Activated CD8-positive, alpha-beta memory T cell treated with anti-CD3 and anti-CD28 coated beads, Interleukin-2, amount 50 U/mL, for 48 hours (primary cell): Measurements from ENCODE around the gene KDM1A.

Experiments
- DNase-seq: peaks from one replicate; pipeline ENCODE4 v3.0.0-alpha.2; 2020

KDM1A gene

DNA sequence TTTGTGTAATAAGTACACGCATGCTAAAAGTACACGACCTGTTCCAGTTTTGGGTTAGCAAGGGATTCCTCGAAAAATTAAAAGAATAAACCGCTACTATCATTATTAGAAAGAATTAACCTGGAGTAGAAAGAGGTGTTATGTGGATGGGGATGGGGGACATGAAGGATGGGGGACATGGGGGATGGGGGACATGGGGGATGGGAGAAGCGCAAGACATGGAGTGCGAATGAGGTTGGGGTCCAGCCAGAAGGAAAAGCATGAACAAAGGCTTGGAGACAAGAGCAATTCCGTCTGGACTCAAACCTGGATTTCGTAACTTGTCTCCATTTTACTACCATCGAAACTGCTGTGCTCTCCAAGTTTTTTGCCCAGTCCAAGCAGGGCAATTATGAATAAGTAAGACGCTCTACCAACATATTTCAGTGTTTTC is 591 bp upstream of the KDM1A start:
- no peak for DNase-seq

DNA sequence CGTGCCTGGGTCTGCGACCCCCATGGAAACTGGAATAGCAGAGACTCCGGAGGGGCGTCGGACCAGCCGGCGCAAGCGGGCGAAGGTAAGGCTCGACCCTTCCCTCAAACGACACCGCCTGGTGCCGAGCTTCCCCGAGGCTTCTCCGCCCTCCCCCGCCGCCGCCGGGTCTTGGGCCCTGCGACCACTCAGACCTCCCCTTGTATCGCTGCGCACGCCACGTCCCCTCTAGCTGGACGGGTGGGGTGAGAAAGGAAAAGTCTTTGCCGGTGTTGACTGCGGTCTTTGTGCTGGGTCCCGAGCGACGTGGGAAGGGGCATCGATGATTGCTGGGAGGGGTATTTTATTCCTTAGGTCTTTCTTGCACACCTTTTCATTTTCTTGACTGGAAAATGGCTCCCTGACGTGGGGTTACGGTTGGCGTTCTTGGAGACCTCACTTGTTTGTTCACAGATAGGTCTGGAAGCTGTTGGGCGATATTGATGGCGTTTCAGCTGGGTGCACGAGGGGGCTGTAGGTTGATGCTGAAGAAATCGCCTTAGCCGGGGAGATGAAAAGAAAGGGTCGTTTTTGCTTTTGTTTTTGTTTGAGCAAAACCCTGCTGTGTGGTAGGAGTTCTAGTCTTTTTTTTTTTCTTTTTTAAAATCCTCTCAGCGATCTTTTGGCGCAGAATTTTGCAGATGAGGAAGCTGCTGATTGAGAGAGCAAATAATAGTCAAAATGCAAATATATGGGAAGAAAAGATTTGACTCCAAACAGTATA is 776 bp downstream of the KDM1A start:
- peak; percentile 63 for DNase-seq

DNA sequence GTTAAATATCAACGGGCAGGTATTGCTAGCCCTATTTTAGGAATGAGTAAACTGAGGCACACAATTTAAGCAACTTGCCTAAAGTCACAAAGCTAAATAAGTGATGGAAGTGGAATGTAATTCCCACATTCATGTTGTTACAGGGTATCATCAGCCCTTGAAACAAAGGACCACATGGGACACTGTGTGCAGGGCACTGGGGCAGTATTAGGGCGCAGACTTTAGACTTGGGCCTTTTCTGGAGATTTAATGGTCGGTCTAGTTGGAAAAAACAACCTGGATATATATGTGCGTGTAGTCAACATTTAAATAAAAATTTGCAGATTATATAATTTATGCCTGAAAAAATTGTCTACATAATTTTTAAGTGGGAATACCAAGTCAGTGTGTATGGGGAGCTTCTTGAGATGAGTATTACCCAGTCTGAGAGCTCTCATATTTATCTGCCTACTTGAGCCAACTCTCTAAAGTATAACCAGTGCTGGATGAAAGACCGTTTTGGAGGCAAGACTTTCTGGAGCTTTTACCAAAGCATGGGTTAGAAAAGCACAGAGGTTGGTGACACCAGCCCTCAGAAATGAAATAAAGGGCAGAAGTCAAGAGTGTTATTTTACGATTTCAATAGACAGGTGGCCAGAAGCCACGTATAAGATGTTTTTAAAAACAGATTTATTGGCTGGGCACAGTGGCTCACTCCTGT is 1.6 kb downstream of the KDM1A start:
- no peak for DNase-seq

DNA sequence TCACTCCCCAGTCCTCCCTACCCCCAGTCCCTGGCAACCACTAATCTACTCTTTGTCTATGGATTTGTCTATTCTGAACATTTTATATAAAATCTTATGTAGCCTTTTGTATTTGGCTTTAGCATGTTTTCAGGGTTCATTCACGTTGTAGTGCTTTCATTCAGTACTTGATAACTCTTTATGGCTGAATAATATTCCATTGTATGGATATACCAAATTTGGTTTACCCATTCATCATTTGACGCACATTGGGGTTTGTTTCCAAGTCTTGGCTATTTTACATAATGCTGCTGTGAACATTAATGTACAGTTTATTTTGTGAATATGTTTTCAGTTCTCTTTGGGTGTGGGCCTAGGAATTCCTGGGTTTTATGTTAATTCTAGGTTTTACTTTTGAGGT is 2.6 kb downstream of the KDM1A start:
- no peak for DNase-seq

DNA sequence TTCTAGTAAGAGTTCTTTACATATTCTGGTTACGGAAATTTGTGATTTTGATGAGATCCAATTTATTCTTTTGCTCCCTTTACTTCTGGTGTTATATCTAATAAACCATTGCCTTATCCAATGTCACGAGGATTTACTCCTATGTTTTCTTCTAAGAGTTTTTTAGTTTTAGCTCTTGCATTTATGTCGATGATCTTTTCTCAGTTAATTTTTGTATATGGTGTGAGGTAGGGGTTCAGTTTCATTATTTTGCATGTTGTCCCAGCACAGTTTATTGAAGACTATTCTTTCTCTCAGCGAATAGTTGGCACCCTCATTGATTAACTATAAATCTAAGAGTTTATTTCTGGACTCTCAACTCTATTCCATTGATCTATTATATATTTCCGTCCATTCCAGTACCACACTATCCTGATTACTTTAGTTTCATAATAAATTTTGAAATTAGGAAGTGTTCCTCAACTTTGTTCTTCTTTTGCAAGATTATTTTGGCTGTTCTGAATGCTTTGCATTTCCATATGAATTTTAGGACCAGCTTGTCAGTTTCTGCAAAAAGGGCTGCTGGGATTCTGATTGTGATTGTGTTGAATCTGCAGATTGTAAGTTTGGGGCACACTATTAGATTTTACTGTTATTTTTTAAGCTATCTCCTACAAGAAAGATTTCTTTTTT is 4.0 kb downstream of the KDM1A start:
- DNase-seq: no peak

DNA sequence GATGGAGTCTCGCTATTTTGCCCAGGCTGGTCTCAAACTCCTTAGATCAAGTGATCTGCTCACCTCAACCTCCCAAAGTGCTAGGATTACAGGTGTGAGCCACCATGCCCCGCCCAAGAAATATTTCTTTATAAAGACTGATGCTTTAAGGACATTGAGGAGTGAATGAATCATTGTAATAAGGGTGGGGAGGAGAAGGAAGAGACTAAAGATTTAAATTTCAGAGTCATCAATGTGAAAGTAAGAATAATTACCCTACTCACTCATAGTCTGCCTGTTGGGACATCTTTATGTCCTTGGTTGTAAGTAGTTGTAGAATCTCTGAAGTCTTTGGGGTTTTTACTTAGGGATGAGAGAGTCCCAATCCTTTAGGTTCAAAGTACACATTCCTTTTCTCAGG is 7.3 kb downstream of the KDM1A start:
- no peak for DNase-seq

DNA sequence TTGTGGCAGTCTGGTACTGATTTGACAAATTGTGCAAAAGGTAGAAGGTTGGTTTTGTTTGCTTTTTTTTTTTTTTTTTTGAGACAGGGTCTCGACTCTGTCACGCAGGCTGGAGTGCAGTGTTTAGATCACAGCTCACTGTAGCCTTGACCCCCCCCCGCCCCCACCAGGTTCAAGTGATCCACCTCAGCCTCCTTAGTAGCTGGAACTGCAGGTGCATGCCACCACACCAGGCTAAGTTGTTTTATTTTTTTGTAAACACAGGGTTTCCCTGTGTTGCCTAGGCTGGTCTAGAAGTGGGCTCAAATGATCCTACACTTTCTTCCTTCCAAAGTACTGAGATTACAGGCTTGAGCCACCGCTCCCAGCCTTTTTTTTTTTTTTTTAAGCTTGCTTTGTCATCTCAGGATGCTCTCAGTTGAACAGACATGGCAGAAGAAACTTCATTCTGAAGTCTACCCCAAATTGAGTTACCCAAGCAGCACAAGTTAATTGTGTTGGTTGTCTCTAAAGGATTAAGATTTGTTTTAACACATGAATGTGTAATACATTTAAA is 8.2 kb downstream of the KDM1A start:
- DNase-seq: no peak

DNA sequence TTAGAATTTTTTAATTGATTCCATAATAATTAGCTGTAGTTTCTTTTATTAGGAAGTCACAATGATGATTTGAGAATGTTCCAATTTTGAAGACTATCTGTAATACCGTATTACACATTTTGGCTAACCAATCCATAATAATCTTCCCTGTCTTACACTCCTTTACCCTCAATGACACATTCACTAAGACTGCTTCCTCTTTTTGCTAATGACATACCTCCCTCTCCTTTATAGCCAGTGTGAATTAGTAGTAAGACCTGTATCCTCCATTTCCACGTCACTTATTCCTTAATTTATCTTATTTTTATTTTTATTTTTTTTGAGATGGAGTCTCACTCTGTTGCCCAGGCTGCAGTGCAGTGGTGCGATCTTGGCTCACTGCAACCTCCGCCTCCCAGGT is 10.1 kb downstream of the KDM1A start:
- no peak for DNase-seq

DNA sequence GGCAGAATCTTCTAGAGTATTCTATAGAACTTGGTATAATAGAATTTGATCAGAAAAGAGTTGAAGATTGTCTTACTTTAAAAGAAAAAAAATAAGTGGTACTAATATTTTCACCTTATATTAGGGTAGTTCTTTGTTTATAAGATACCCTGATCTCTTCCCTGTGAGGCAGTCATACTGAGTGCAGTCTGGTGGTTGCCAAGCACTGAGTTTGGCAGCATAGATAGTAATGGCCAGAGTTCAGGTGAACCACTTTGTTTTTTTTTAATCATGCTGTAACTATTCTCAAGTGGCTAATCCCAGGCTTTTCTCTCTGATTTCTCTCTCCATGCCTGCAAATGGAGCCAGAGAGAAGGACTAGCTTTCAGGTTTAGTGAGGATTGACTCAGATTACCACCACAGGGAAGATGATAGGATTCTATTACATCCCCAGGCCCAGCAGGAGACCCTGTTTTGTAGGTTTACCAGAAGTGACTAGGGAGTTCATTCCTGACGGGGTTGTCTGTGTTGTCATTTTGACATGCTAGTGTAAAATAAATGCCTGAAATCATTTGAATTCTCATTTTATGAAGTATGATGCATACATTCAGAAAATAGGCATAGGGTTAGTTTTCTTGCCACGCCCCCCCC is 16.7 kb downstream of the KDM1A start:
- no peak for DNase-seq

DNA sequence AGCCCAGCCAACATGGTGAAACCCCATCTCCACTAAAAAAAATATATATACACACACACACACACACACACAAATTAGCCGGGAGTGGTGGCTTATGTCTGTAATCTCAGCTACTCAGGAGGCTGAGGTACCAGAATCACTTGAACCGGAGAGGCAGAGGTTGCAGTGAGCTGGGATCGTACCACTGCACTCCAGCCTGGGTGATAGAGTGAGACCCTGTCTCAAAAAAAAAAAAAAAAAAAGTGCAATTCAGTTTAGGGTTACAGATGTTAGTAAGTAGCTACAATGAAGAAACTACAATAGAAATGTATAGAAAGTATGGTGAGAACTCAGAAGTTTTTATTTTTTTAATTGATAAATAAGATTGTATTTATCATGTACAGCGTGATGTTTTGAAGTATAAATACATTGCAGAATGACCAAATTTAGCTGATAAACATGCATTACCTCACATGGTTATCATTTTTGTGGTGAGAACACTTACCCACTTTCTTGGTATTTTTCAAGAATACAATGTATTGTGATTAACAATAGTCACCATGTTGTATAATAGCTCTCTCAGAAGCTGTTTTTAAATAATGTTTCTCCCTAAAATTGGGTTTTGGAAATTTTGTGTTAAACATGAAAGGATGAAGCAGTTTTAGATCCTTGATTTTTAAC is 17.9 kb downstream of the KDM1A start:
- no peak for DNase-seq

DNA sequence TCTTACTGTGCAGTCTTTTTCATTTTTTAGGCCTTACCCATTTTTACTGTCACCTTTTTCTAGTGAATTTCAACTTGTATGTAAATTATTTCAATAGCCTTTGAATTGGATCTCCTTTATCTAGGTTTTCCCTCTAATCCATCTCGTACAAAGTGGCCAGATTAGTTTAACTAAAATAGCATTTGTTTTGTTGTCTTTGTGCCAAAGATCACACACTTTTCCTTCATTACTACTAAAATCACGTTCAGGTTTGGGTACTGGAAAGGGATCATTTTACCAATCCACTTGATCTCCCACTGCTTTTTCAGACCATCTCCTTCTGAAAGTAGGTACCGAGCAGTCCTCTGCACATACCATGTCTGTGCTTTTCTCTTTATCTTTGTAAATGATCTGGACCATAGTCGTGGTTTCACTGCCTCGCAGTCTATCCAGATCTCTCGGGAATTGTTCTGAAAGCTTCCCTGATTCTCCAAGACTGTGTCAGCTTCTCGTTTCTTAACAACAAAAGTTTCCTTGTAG is 20.1 kb downstream of the KDM1A start:
- no peak for DNase-seq

DNA sequence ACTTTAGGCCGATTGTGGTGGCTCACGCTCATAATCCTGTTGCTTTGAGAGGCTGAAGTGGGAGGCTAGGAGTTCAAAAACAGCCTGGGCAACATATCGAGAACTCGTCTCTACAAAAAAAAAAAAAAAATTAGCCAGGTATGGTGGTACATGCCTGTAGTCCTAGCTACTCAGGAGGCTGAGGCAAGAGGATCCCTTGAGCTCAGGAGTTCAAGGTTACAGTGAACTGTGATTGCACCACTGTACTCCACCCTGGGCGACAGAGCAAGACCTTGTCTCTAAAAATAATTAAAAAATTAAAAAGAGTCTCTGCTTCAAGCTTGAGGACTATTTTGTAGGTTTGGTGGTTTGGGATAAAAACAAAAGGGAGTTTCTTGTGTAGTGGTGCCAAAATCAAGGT is 21.2 kb downstream of the KDM1A start:
- no peak for DNase-seq

DNA sequence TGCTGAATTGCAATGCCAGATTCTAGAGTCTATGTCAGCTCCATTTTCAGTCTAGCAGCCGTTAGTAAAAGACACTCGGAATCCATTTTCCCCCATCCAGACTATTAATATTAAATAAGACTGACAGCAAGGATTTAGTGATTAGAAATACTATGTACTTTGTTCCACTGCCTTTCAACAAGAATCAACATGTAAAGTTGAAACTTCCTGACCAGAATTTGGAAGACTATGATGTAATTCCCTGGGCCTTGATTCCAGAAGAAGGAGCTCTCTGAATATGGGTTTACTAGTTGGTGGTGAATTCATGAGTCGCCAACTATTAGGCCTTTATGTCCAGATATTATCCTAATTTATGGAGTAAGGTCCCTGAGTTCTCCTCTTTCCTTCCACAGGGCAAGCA is 24.8 kb downstream of the KDM1A start:
- no peak for DNase-seq

DNA sequence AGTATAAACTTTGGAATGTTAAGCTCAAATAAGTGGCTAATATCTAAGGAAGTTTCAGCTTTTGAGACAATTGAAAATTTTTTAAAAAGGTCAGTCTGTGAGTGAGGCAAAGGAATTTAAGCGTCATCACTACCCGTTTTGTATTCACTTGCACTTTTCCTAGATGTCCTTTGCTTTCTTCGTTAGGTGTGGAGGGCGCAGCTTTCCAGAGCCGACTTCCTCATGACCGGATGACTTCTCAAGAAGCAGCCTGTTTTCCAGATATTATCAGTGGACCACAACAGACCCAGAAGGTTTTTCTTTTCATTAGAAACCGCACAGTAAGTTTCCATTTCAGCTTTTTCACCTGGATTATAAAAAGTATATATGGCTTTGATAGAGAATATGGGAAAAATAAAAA is 30.9 kb downstream of the KDM1A start:
- DNase-seq: no peak

DNA sequence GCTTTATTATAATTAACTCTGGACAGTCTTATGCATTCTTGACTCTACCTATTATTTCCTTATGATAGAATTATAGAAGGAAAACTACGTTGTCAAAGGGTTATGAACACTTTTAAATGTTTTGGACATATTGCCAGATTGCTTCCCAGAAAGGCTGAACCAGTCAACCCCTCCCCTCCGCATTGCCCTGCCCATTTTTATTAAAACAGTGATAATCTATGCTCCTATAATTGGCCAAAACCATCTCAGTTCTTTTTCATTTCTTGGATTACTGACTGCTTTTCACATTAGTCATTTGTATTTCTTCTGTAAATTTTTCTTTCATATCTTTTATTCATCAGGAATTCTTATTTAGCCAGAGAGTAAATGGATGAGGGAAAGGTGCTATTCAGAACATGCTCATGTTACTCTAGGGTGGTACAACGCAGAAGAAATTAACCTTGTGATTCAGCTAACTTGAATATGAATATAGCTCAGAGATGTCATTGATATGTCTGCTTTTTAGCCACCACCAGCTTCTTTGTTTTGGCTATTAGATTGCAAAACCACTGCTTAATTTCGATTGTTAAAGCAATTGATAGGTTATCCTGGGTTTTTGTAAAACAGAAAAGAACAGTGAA is 32.1 kb downstream of the KDM1A start:
- DNase-seq: no peak

DNA sequence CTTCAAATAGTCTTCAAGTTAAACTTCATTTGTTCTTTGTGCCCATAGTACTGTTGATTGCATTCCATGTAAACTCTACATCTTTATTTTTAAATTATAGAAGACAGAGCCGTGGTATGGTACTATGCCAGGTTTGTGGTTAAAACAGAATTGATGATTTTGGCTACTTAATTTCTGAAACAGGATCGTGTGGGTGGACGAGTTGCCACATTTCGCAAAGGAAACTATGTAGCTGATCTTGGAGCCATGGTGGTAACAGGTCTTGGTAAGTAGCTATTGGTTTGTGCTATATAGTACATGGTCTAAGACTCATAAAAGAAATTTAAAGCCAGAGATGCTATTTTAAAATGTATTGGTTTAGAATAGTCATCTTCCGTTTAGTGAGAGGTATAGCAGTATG is 38.0 kb downstream of the KDM1A start:
- no peak for DNase-seq

DNA sequence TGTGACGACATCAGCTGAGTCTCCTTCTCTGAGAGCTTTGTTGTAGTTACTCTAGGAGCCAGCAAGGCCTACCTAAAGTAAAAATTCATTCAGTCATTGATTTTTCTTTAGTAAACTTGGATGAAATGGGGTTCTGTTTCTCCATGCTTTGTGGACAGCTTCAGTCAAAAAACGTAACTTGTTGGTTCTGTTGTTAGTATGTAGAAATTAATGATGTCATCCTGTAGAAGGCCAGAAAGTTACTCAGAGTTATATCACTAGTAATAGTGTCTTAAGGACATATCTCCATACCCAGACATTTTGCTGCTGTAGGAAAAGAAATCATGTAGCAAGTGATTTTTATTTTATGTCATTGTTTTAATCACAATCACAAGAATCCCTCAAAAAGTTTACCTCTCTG is 43.0 kb downstream of the KDM1A start:
- no peak for DNase-seq

DNA sequence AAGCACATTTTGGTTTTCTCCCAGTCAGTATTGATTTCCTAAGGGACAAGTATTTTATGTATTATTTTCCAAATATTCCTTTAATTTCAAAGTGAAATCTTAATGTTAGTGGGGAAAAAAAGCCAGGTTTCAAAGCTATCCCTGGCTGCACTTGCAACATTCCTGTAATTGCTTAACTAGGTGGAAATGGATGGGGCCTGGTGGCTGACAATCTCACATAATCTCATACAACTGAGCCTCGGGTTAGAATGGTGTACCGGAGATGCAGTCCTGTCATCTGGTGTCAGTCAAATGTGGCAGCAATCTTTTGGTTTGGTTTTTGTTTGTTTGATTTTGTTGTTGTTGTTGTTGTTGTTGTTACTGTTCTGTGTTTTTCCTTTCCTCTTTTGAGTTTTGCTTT is 46.1 kb downstream of the KDM1A start:
- DNase-seq: no peak

DNA sequence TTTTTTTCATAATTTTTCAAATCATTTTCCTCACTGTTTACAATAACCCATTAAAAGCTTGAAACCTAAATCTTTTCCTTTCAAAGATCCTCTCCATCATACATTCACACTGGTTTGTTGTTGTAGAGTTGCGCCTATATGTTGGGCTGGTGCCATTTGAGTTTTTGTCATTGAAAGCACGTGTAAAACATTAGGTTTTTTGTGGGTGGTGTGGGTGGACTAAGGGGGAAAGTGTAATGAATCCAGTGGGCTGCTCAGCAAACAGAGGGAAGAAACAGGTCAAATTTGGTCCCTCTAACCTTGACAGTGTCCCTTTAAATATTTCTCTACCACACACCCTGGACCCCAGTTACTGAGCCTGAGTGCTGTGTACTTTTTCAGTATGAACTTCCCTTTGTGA is 46.8 kb downstream of the KDM1A start:
- DNase-seq: no peak

DNA sequence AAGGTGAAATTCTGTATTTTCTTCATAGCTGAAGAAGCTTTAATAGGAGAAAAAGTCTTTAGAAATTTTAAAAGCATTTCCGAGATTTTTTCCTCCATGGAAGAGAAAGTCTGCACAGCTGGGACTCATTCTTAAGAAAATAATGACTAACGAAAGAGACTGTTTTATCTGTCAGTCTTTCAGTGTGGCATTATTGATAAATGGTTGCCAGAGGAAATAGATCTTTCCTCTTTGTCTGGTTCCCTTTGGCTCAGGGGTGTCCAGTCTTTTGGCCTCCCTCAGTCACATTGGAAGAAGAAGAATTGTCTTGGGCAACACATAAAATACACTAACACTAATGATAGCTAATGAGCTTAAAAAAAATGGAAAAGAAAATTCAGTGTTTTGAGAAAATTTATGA is 49.9 kb downstream of the KDM1A start:
- no peak for DNase-seq

DNA sequence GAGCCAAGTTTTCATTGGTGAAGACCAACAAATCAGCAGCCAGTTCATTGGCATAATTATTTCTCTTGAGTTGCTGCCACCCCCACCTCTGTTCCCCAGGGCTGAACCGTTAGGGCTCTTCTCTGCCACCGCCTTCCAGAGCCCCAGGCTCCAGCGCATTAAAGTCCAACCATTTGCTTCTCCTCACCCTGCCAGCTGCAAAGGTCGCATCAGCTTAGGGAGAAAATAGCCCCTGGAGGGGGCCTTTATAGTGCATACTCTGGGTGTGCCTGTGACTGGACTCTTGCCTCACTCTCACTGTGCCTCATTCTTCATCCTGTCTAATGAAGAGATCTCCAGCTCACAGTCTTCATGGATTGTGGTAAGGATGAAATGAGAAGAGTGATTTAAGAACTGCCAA is 50.4 kb downstream of the KDM1A start:
- no peak for DNase-seq

DNA sequence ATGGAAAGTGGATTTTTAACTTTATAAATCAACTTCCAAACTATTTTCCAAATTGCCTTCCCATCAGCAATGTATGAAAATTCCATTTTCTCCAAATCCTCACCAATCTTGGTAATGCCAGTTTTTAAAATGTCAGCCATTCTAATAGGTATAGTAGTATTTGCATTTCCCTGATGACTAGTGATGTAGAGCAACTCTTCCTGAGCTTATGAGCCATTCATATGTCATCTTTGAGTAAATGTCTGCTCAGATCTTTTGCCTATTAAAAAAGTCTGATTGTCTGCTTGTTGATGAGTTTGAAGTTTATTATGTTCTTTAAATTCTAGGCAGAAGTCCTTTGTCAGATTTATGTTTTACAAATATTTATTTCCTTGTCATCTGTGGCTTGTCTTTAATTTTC is 54.7 kb downstream of the KDM1A start:
- DNase-seq: no peak
